GM12891 (cell line): ENCODE results near the gene CFAP100.
A peak's percentile ranks its signal among the peaks of the same experiment; 100 is the strongest.

ENCODE experiments used
- DNase-seq: peaks from one replicate; pipeline ENCODE4 v3.0.0; 2011; ENCODE audit warnings: low spot score; ENCODE audit not compliant: insufficient read length
- FAIRE-seq: peaks from 2 replicates; lab custom pipeline; 2011; peaks lifted over from hg19 to GRCh38; lab: Jason Lieb, UNC
- PAX5 ChIP-seq: IDR thresholded peaks from 2 replicates; pipeline ENCODE4 v1.6.1; 2011; ENCODE audit warnings: low read length, moderate library complexity, mild to moderate bottlenecking; ENCODE audit not compliant: insufficient read depth, severe bottlenecking
- POLR2A ChIP-seq: IDR thresholded peaks from 2 replicates; pipeline ENCODE4 v1.6.1; 2011; ENCODE audit warnings: low read depth, low read length, control low read depth
- POLR2AphosphoS5 ChIP-seq: IDR thresholded peaks from 2 replicates; pipeline ENCODE4 v1.6.1; 2011; ENCODE audit warnings: low read depth, low read length, control low read depth
- POU2F2 ChIP-seq: IDR thresholded peaks from 2 replicates; pipeline ENCODE4 v1.6.1; 2011; ENCODE audit warnings: low read depth, mild to moderate bottlenecking, control low read depth, low read length, moderate library complexity
- SPI1 ChIP-seq: IDR thresholded peaks from 2 replicates; pipeline ENCODE4 v1.6.1; 2011; ENCODE audit warnings: low read depth, low read length, control low read depth
- TAF1 ChIP-seq: IDR thresholded peaks from 2 replicates; pipeline ENCODE4 v1.6.1; 2011; ENCODE audit warnings: low read depth, low read length, control low read depth

Gene CFAP100

GRCh38 chr3:126454437-126455198 is 59.9 kb downstream of the CFAP100 start:
- DNase-seq (no peak), FAIRE-seq (no peak)
- TF ChIP-seq POLR2A (no peak), POU2F2 (no peak), POLR2AphosphoS5 (no peak), PAX5 (no peak), SPI1 (no peak), TAF1 (no peak)

GRCh38 chr3:126456211-126456610 is 61.5 kb downstream of the CFAP100 start:
- TF ChIP-seq TAF1, result no peak
- TF ChIP-seq POLR2A, result no peak
- no peak for TF ChIP-seq POLR2AphosphoS5
- no peak for TF ChIP-seq PAX5
- no peak for TF ChIP-seq POU2F2
- TF ChIP-seq SPI1, result no peak
- no peak for FAIRE-seq
- DNase-seq, result no peak

DNA sequence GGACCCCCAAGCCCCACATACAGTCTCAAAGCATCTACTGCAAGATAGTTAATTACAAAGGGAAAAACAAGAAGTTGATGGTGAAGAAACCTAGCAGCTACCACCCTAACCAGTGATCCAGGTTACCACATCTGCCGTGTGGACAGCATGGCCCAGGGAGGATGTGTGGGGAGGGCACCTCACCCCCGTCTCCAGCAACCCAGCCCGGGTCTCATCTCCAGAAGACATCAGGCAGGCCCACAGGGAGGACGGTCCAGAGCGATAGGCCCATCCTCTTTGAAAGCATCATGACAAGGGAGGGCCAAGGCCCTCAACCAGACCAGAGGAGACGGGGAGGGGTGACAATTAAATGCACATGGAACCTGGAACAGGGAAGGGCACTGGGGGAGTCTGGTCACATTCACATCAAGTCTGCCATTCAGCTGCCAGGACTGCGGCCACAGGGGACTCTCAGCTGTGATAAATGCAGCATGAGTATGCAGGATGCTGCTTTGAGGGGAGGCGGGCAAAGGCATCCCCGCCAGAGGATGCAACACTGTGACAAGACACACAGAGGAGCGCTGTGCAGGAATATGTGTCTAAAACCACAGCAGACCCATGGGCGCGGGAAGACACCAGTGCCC is 62.2 kb downstream of the CFAP100 start:
- no peak for FAIRE-seq
- no peak for TF ChIP-seq TAF1
- TF ChIP-seq POLR2A, result no peak
- no peak for TF ChIP-seq POLR2AphosphoS5
- no peak for TF ChIP-seq PAX5
- TF ChIP-seq POU2F2, result no peak
- no peak for TF ChIP-seq SPI1
- DNase-seq, result no peak

GRCh38 chr3:126459111-126459762 is 64.5 kb downstream of the CFAP100 start:
- no peak for DNase-seq
- no peak for FAIRE-seq
- no peak for TF ChIP-seq POU2F2
- TF ChIP-seq POLR2AphosphoS5, result no peak
- TF ChIP-seq POLR2A, result no peak
- no peak for TF ChIP-seq PAX5
- TF ChIP-seq TAF1, result no peak
- no peak for TF ChIP-seq SPI1

DNA sequence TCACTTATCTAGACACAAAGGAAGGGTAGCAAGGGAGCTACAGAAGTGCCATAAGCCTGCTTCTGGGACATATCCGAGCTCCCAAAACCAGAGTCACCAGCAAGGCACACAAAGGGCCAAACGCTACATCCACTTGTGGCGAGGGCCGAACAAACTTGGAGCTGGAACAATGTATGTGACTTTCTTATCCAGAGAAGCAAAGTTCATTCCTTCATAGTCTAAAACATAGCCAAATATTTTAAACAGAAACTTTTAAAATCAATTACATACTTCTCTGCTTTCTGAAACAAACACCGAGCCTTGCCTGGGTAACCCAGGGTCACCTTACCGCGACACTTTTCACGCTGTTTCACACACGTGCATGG is 65.0 kb downstream of the CFAP100 start:
- no peak for FAIRE-seq
- no peak for DNase-seq
- TF ChIP-seq POLR2A (no peak), TAF1 (no peak), POU2F2 (no peak), SPI1 (no peak), POLR2AphosphoS5 (no peak), PAX5 (no peak)

DNA sequence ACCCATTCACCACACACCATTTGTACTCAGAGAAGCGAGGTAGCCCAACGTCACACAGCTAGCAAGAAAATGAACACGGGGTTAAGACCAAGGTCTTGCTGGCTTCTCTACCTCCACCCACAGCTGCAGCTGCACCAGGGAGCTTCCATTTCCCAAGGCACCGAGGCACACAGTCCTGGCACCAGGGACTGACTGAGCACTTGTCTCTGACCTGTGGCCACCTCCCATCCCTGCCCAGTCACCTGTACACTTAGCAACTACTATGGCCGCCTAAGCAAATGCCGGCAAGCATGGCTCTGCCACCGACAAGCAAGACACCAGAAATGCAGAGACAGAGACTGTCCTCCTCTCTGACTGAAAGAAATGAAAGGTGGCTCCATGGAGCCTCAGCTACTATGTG is 65.7 kb downstream of the CFAP100 start:
- TF ChIP-seq POLR2A (no peak), POLR2AphosphoS5 (no peak), TAF1 (no peak), SPI1 (no peak), PAX5 (no peak), POU2F2 (no peak)
- DNase-seq (no peak), FAIRE-seq (no peak)

- TF ChIP-seq TAF1 (no peak), SPI1 (no peak), POU2F2 (no peak), POLR2A (no peak)
- no peak for DNase-seq
These were observed 66.9 kb downstream of the CFAP100 start for GRCh38 chr3:126461450-126462070.

DNA sequence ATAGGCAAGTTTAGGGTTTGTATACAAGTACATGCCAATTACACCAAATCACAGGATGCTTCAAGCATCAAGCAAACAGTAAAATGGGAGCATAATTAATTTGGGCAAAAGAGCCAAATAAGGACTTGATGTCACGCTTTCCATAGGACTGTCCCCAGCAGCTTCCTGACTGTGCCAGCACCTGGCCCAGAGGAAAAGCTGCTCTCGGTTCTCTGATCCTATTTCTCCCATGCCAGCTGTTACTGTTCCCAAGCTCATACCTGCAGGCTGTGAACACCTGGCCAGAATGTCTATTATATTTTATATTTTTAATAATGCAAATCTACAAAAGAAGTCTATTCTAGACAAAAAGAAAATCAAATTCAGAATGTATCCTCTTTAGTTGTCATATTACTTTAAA is 68.8 kb downstream of the CFAP100 start:
- TF ChIP-seq PAX5 (no peak), POU2F2 (no peak), SPI1 (no peak), POLR2A (no peak), POLR2AphosphoS5 (no peak), TAF1 (no peak)
- DNase-seq (no peak), FAIRE-seq (no peak)

More at GRCh38 chr3:126461450-126462070, 66.9 kb downstream of the CFAP100 start:
- FAIRE-seq, result no peak

DNA sequence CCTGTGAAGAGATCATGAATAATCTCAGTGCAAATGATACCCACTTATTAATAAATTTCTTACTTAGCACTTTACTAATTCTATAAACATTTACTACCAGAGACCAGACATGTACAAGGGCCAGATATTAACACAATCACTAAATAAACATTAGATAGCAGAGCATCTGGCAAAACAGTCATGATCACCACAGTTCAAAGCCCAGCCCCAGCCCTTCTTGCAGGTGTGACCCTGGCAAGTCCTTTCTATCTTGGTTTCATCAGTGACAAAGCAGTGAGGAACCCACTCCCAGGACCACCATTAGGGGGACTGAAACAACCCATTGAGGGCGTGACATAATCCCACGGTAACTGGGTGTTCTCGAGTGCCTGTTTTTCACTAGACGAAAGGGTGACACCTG is 69.4 kb downstream of the CFAP100 start:
- FAIRE-seq (no peak), DNase-seq (no peak)
- TF ChIP-seq PAX5 (no peak), TAF1 (no peak), SPI1 (no peak), POLR2A (no peak), POU2F2 (no peak), POLR2AphosphoS5 (no peak)

- no peak for FAIRE-seq
- no peak for DNase-seq
- no peak for TF ChIP-seq PAX5
- TF ChIP-seq POLR2AphosphoS5, result no peak
- peak; percentile 85 for TF ChIP-seq SPI1
These were observed 69.8 kb downstream of the CFAP100 start for GRCh38 chr3:126464494-126464893.
